CD4-positive, CD25-positive, alpha-beta regulatory T cell (primary cell): ENCODE data around the gene TICRR. TPM values are rescaled to one million over a fixed set of nuclear protein-coding genes. Genes with fewer than 3 reads are reported as not detected.

ENCODE experiments used
- ATAC-seq, 2 donors: fragments of 150-1000 bp; cut with Tn5 transposase; one replicate each; pipeline ENCODE4 v1.10.0; 2021; ENCODE audit warnings: low read depth in 2 of 2, moderate number of reproducible peaks in 2 of 2, moderate library complexity in 1 of 2
- DNase-seq, 3 donors: peaks; one replicate each; pipeline versions ENCODE4 v3.0.0 to v3.0.0-alpha.2; 2012 to 2022; ENCODE audit warnings: mixed read lengths in 1 of 3
- H3K27ac ChIP-seq: one replicate; pipeline ENCODE4 v1.7.0; 2013; ENCODE audit warnings: mild to moderate bottlenecking, low read length; ENCODE audit not compliant: insufficient read depth, poor library complexity, severe bottlenecking
- H3K27me3 ChIP-seq: one replicate; pipeline ENCODE4 v1.7.0; 2013; ENCODE audit warnings: low read length; ENCODE audit not compliant: control insufficient read depth, insufficient read depth
- H3K36me3 ChIP-seq: one replicate; pipeline ENCODE4 v1.7.0; 2013; ENCODE audit warnings: mild to moderate bottlenecking, low read length, moderate library complexity; ENCODE audit not compliant: control insufficient read depth, insufficient read depth
- H3K4me1 ChIP-seq: 2 replicates; pipeline ENCODE4 v1.7.0; 2013; ENCODE audit warnings: mild to moderate bottlenecking, low read length; ENCODE audit not compliant: insufficient read depth, control insufficient read depth, poor library complexity, severe bottlenecking
- H3K4me3 ChIP-seq: one replicate; pipeline ENCODE4 v1.7.0; 2013; ENCODE audit warnings: low read depth, mild to moderate bottlenecking, low read length, moderate library complexity
- H3K9me3 ChIP-seq, 2 experiments: 1 replicate in 1 of 2; 2 replicates in 1 of 2; pipeline ENCODE4 v1.7.0; 2013; ENCODE audit warnings: low read length in 2 of 2, mild to moderate bottlenecking in 1 of 2, moderate library complexity in 1 of 2; ENCODE audit not compliant: control insufficient read depth in 2 of 2
- H3K27ac Mint-ChIP-seq, 3 donors: one replicate each; pipeline ENCODE4 v1.8.0; 2020 to 2022; ENCODE audit warnings: mild to moderate bottlenecking in 3 of 3, mixed read lengths in 3 of 3, moderate library complexity in 2 of 3
- H3K27me3 Mint-ChIP-seq: one replicate; pipeline ENCODE4 v1.8.0; 2022; ENCODE audit warnings: mild to moderate bottlenecking, mixed read lengths
- H3K36me3 Mint-ChIP-seq: one replicate; pipeline ENCODE4 v1.8.0; 2020; ENCODE audit warnings: mixed read lengths
- H3K4me1 Mint-ChIP-seq, 4 donors: one replicate each; pipeline ENCODE4 v1.8.0; 2020 to 2022; ENCODE audit warnings: mixed read lengths in 4 of 4, mild to moderate bottlenecking in 1 of 4
- H3K4me3 Mint-ChIP-seq, 4 donors: one replicate each; pipeline ENCODE4 v1.8.0; 2020 to 2022; ENCODE audit warnings: mild to moderate bottlenecking in 4 of 4, mixed read lengths in 4 of 4, moderate library complexity in 3 of 4
- H3K9me3 Mint-ChIP-seq, 7 donors: one replicate each; pipeline ENCODE4 v1.8.0; 2020 to 2022; ENCODE audit warnings: mixed read lengths in 7 of 7, mild to moderate bottlenecking in 3 of 7, moderate library complexity in 2 of 7
- polyA plus RNA-seq, 4 donors: library from polyadenylated mRNA; unstranded; fragments of 300-500 nt; fragmentation: Illumina TruSeq; gene quantifications; one replicate each; pipeline ENCODE4 v1.2.3, GENCODE V29; 2021
- total RNA-seq: library from RNA; stranded (reverse); gene quantifications from one replicate; pipeline ENCODE4 v1.2.3, GENCODE V29; 2022

TICRR gene
- total and polyA plus RNA-seq, 5 donors from 2014 or later: 0.09 to 0.41 (median 0.20) TPM

GRCh38 chr15:89593018-89593417, 17.7 kb downstream of the TICRR start:
- H3K4me3 Mint-ChIP-seq: no peak overlapping the region
- no peak overlapping the region for H3K27ac Mint-ChIP-seq
- Histone ChIP-seq H3K4me1 (no peaks in the 10 kb centered on the region), H3K27me3 (no peaks in the 10 kb centered on the region), H3K27ac (no peak overlapping the region), H3K36me3 (no peaks in the 10 kb centered on the region), H3K9me3 (no peaks in the 10 kb centered on the region), H3K4me3 (no peak overlapping the region)
- DNase-seq (no peak), ATAC-seq (no peak)
- H3K36me3 Mint-ChIP-seq: no peaks in the 10 kb centered on the region
- no peaks in the 10 kb centered on the region for H3K27me3 Mint-ChIP-seq
- peaks cover 2 to 22% (median 9%) of the 10 kb centered on the region in 4 donors for H3K4me1 Mint-ChIP-seq
- H3K9me3 Mint-ChIP-seq: no peaks in the 10 kb centered on the region

GRCh38 chr15:89599021-89599420, 23.8 kb downstream of the TICRR start:
- no peak overlapping the region for H3K4me3 ChIP-seq
- no peak overlapping the region for H3K4me3 Mint-ChIP-seq
- no peak overlapping the region for H3K27ac Mint-ChIP-seq
- H3K9me3 Mint-ChIP-seq: no peaks in the 10 kb centered on the region
- no peaks in the 10 kb centered on the region for H3K4me1 ChIP-seq
- H3K36me3 ChIP-seq: no peaks in the 10 kb centered on the region
- ATAC-seq (no peak), DNase-seq (no peak)
- no peaks in the 10 kb centered on the region for H3K27me3 Mint-ChIP-seq
- H3K27ac ChIP-seq: no peak overlapping the region
- peaks cover 2 to 23% (median 7%) of the 10 kb centered on the region in 4 donors for H3K4me1 Mint-ChIP-seq
- no peaks in the 10 kb centered on the region for H3K36me3 Mint-ChIP-seq
- H3K9me3 ChIP-seq: no peaks in the 10 kb centered on the region
- H3K27me3 ChIP-seq: no peaks in the 10 kb centered on the region

DNA sequence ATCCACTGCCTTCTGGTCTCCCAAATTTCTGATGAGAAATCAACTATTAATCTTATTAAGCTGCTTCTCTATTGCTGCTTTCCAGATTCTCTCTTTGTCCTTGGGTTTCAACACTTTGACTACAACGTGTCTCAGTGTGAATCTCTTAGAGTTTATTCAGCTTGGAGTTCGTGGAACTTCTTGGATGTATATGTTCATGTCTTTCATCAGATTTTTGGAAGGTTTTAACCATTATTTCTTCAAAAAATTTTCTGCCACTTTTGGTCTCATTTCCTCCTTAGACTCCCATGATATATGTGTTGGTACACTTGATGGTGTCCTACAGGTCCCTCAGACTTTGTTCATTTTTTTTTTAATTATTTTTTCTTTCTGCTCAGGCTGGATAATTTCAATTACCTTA, 36.0 kb downstream of the TICRR start:
- H3K36me3 Mint-ChIP-seq: peaks cover 9% of the 10 kb centered on the region
- H3K36me3 ChIP-seq: no peaks in the 10 kb centered on the region
- H3K4me1 Mint-ChIP-seq: peaks cover 0 to 11% (median 0%) of the 10 kb centered on the region in 4 donors
- DNase-seq (no peak), ATAC-seq (no peak)
- H3K27me3 Mint-ChIP-seq: no peaks in the 10 kb centered on the region
- no peaks in the 10 kb centered on the region for H3K4me1 ChIP-seq
- no peaks in the 10 kb centered on the region for H3K27me3 ChIP-seq
- no peak overlapping the region for H3K4me3 Mint-ChIP-seq
- H3K9me3 ChIP-seq: peaks cover 13% of the 10 kb centered on the region in 2 experiments
- no peak overlapping the region for H3K27ac Mint-ChIP-seq
- no peak overlapping the region for H3K27ac ChIP-seq
- no peak overlapping the region for H3K4me3 ChIP-seq
- peaks cover 0 to 24% (median 9%) of the 10 kb centered on the region in 7 donors for H3K9me3 Mint-ChIP-seq

DNA sequence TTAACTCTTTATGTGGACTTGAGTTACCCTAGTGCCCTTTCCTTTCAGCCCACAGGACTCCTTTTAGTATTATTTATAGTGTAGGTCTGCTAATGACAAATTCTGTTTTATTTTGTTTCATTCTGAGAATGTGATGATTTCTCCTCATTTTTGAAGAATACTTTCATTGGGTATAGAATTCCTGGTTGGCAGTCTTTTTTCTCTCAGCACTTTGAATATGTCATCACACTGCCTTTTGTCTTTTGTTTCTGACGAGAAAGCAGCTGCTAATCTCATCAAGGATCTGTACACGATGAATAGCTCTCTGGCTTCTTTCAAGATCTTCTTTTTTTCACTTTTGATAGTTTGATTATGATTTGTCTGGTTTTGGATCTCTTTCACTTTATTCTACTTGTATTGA, 37.8 kb downstream of the TICRR start:
- ATAC-seq: no peak
- peaks cover 9% of the 10 kb centered on the region for H3K36me3 Mint-ChIP-seq
- H3K4me1 Mint-ChIP-seq: peaks cover 0 to 11% (median 0%) of the 10 kb centered on the region in 4 donors

GRCh38 chr15:89614164-89614563, 38.9 kb downstream of the TICRR start:
- H3K4me1 ChIP-seq: no peaks in the 10 kb centered on the region
- H3K4me3 Mint-ChIP-seq: no peak overlapping the region
- H3K27me3 ChIP-seq: no peaks in the 10 kb centered on the region
- H3K4me3 ChIP-seq: no peak overlapping the region
- H3K27me3 Mint-ChIP-seq: no peaks in the 10 kb centered on the region
- H3K9me3 Mint-ChIP-seq: peaks cover 0 to 24% (median 7%) of the 10 kb centered on the region in 7 donors
- H3K4me1 Mint-ChIP-seq: peaks cover 0 to 11% (median 0%) of the 10 kb centered on the region in 4 donors
- H3K36me3 Mint-ChIP-seq: peaks cover 9% of the 10 kb centered on the region
- H3K27ac ChIP-seq: no peak overlapping the region
- H3K36me3 ChIP-seq: no peaks in the 10 kb centered on the region
- DNase-seq (no peak), ATAC-seq (no peak)
- H3K9me3 ChIP-seq: peaks cover 13% of the 10 kb centered on the region in 2 experiments
- H3K27ac Mint-ChIP-seq: no peak overlapping the region

More for the DNA sequence above, 37.8 kb downstream of the TICRR start:
- H3K27me3 Mint-ChIP-seq: no peaks in the 10 kb centered on the region
- no peak overlapping the region for H3K4me3 ChIP-seq
- no peak overlapping the region for H3K27ac Mint-ChIP-seq
- no peaks in the 10 kb centered on the region for H3K27me3 ChIP-seq
- no peaks in the 10 kb centered on the region for H3K4me1 ChIP-seq
- H3K4me3 Mint-ChIP-seq: no peak overlapping the region
- peaks cover 0 to 24% (median 7%) of the 10 kb centered on the region in 7 donors for H3K9me3 Mint-ChIP-seq
- H3K36me3 ChIP-seq: no peaks in the 10 kb centered on the region
- H3K9me3 ChIP-seq: peaks cover 13% of the 10 kb centered on the region in 2 experiments
- no peak overlapping the region for H3K27ac ChIP-seq
- DNase-seq: no peak

DNA sequence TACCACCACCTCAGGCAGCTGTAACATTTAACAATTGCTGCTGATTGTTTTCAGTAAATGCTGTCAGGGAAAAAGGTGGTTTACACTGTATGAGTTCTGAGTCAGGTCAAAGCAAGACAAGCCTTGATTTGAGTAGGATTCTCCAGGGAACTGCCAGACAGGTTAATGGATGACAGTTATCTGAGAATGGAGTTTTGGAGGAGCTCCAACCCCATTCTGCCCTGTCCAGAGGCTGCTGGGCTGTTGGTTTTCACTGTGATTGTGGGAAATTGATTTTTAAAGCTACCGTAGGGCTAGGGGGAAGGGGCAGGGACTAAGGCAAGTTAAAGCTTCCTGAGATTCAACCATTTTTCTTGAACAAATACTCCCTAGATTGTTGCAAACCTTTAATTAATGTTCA, 39.9 kb downstream of the TICRR start:
- Histone ChIP-seq H3K9me3 (peaks cover 13% of the 10 kb centered on the region in 2 experiments), H3K36me3 (no peaks in the 10 kb centered on the region), H3K27ac (no peak overlapping the region), H3K27me3 (no peaks in the 10 kb centered on the region), H3K4me3 (no peak overlapping the region), H3K4me1 (no peaks in the 10 kb centered on the region)
- H3K4me3 Mint-ChIP-seq: no peak overlapping the region
- H3K4me1 Mint-ChIP-seq: peaks cover 0 to 10% (median 0%) of the 10 kb centered on the region in 4 donors
- H3K36me3 Mint-ChIP-seq: peaks cover 9% of the 10 kb centered on the region
- no peak overlapping the region for H3K27ac Mint-ChIP-seq
- DNase-seq (no peak), ATAC-seq (no peak)
- no peaks in the 10 kb centered on the region for H3K27me3 Mint-ChIP-seq
- peaks cover 0 to 24% (median 7%) of the 10 kb centered on the region in 7 donors for H3K9me3 Mint-ChIP-seq

DNA sequence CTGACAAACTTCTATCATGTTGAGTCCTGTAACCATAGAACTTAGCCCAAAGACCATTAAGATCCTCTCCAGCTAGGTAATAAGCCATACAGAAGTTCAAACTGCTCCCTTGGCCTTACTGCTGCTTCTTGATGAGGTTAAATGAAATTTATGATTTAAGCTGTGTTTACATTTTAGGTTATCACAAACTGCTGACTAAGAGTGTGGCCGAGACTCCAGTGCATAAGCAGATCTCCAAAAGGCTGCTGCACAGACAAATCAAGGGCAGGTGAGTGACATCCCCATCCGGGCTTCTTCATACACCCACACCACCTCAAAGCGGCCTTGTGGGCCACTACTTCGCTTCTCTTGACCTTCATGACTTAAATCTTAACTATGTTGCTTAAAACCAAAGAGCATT, 41.0 kb downstream of the TICRR start:
- DNase-seq: no peak
- H3K4me1 ChIP-seq: no peaks in the 10 kb centered on the region
- ATAC-seq: no peak
- H3K27ac ChIP-seq: no peak overlapping the region
- Mint-ChIP-seq H3K27me3 (no peaks in the 10 kb centered on the region), H3K4me3 (no peak overlapping the region), H3K4me1 (peaks cover 0 to under 1% (median 0%) of the 10 kb centered on the region in 4 donors), H3K9me3 (peaks cover 0 to 24% (median 7%) of the 10 kb centered on the region in 7 donors), H3K36me3 (peaks cover 9% of the 10 kb centered on the region), H3K27ac (no peak overlapping the region)
- no peak overlapping the region for H3K4me3 ChIP-seq
- H3K9me3 ChIP-seq: peaks cover 13% of the 10 kb centered on the region in 2 experiments
- H3K27me3 ChIP-seq: no peaks in the 10 kb centered on the region
- no peaks in the 10 kb centered on the region for H3K36me3 ChIP-seq

GRCh38 chr15:89621547-89621946, 46.3 kb downstream of the TICRR start:
- Histone ChIP-seq H3K4me1 (no peaks in the 10 kb centered on the region), H3K27ac (no peak overlapping the region), H3K36me3 (no peaks in the 10 kb centered on the region), H3K9me3 (no peaks in the 10 kb centered on the region), H3K27me3 (no peaks in the 10 kb centered on the region), H3K4me3 (no peak overlapping the region)
- Mint-ChIP-seq H3K4me1 (no peaks in the 10 kb centered on the region), H3K27me3 (no peaks in the 10 kb centered on the region), H3K36me3 (no peaks in the 10 kb centered on the region), H3K9me3 (no peaks in the 10 kb centered on the region), H3K27ac (no peak overlapping the region), H3K4me3 (no peak overlapping the region)
- ATAC-seq (no peak), DNase-seq (no peak)
